Left kidney (tissue), 2 donors: ENCODE measurements around the gene EPHB1. TPM values are rescaled to one million over a fixed set of nuclear protein-coding genes. Genes with fewer than 3 reads are reported as not detected.

Experiments used
- DNase-seq: peaks from one replicate; pipeline ENCODE4 v3.0.0-alpha.2; 2013
- polyA plus RNA-seq: library from polyadenylated mRNA; unstranded; fragments of 120-200 nt; gene quantifications from one replicate; pipeline ENCODE4 v1.2.1, GENCODE V29; 2013; ENCODE audit not compliant: insufficient read length

The EPHB1 gene
- polyA plus RNA-seq, 1 donor: 5.9 TPM

DNA sequence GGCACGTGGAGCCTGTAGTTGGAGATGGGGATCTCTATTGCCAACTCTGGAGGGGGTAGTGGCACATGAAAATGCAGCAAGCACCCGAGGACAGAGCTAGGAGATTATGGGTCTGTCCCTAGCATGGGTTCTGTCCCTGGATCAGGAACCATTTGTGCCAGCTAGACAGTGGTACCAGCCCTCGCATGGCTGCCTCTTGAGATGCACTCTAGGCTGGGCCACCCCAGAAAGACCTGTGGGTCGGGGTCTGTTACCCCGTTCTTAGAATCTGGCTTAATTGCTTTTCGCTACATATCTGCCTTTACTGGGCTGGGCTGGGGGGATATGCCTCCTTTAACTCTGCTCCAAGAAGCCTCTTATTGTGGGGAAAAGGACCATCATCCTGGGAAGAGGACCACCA is 54.5 kb downstream of the EPHB1 start:
- DNase-seq: no peak

DNA sequence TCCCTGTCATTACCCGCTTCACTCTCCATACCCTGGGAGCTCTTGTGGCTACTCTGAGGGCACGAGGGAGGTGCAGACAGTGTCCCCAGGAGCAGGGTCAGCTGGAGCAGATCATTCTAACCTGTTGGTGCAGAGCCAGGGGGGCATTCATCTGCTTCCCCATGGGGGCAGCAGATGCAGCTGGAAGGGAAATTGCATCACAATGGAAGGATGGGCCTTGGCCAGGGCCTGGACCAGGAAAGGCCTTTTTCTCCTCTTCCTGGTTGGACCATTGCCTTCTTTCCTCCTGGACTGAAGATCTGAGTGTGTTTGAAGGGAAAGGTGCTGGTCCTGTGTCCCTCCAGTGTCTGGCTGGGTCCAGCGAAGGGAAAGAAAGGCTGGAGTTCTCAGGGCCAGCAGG is 55.7 kb downstream of the EPHB1 start:
- no peak for DNase-seq

DNA sequence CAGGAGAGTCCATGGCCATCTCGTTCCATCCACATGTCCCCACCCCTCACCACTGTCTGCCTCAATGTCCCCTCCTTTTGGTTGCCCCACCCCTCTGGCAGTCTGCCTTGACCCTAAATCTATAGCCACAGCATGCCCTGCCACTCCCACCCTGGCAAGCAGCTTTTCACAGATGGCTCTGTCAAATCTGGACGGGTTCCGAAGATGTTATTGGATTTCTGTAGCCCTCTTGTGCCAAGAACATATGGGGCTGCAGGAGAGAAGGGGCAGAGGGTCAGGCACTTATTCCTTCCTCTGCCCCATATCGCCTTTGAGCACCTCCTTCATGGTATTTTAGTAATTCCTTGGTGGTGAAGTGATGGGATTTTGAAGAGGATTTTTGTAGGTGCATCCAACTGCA is 57.1 kb downstream of the EPHB1 start:
- no peak for DNase-seq

DNA sequence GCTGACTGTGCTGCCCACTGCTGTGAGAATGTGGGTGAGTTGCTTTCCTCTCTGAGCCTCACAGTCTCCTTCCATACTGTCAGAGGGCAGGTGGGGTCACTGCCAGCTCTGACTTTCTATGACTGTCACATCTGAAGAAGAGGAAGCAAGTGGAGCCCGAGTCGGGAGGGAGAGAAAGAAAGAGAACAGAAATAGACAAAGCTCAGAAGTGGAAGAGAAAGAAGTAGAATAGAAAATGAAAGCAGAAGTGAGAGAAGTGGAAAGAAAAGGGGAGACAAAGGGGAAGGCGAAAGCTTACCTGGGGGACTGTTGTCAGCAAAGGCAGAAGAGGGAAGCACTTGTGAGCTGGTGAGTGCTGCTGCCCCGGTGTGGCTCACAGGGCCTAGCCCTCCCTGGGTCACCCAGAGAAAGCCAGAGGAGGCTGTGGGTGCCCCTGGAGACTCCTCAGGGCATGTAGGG is 57.9 kb downstream of the EPHB1 start:
- no peak for DNase-seq

DNA sequence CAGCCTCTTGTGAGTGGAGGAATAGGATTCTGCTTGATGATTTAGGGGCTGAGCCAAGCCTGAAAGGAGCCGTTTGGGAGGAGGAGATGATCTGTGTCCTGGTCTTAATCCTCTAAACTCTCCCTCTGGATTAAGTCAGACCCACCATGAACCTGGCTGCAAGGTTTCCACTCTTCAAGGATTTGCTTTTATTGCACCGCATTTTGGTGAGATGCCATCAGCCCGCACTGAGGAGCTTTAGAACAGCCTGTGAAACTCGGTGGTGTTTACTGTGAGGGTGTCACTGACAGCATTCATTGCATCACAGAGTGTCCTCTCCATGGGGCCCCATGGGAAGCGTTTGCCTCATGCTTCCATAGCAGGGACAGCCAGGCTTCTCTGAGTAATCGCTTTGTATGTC is 59.2 kb downstream of the EPHB1 start:
- DNase-seq: no peak

DNA sequence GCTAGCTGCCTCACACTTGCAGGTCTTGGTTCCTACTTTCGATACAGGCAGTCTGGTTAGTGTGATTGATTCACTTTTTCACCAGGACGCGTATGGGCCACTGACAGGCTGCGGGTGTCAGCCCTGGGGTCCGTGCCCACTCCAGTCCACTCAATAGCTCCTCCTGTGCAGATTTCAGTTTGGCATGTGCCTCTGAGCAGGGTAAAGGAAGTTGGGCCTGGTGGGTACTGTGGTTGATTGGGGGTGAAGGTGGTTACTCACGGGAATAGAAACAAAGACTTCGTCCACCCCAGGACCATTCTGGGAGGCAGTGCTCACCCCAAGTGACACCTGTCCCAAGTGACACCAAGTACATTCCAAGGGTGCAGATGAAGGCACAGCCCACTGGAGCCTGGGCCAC is 62.3 kb downstream of the EPHB1 start:
- no peak for DNase-seq

DNA sequence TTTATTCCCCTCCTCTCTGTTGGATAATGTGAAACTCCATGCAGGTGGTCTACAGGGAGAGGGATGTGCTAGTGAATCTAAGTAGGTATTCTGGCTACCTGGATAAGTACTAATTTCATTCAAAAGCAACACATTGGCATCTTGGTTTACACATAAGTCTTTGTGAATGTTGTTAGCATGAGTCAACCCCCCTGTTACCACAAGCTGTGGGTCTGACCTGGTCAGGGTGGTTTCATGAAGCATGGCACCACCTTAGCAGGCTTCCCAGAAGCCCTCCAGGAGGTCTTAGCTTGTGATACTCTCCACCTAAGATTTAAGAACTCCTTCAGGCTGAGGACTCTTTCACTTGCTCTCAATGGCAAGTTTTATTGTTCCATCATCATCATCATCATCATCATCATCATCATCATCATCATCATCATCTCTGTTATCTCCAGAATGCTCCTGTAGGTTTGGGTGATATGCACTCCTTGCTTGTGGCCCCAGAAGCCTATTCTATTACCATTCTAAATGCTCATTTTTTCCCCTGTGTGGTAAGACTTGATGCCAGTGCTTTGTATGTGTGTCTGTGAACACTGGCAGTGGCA is 62.8 kb downstream of the EPHB1 start:
- DNase-seq: no peak

DNA sequence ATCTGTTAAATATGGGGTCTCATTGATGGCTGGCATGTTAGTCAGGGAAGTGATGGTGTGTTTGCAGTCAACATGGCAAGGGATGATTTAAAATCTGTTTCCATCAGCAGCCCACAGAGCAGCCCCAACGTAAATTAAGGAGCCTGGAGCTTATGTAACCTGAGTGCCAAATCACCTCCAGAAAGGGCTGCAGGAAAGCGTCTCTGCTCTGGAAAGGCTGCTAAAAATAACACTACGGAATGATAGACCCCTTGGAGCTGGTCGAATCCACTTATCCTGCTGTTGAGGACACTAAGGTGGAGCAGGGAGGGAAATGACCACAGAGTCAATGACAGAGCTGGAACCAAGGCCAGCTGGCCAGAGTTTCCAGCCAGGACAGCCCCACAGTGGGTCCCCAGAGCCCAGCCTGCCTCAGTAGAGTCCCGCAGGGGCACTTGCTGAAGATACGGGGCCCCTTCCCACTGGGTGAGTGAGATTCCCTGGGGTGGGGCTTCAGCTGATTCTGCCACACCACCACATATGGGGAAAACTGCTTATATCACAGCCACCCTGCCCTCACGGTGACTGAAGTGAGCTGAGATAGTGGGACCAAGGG is 63.5 kb downstream of the EPHB1 start:
- no peak for DNase-seq

DNA sequence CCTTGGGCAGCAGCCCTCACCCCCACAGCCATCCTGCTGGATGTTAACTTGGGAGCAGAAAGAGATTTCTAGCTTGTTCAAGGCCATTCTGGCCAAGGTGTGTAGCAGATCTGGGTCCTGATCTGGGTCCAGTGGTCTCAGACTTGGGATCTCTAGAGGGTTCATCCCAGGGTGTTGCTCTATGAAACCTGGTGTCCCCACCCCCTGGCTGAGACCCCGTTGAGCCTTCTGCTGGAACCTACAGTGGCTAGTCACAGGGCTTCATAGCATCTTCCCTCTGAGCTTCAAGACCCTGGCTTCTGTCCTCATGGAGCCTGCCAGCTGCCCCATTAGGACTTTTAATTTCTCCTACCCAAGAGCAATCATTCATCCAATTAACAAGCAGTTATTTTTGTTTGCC is 64.3 kb downstream of the EPHB1 start:
- DNase-seq: no peak

DNA sequence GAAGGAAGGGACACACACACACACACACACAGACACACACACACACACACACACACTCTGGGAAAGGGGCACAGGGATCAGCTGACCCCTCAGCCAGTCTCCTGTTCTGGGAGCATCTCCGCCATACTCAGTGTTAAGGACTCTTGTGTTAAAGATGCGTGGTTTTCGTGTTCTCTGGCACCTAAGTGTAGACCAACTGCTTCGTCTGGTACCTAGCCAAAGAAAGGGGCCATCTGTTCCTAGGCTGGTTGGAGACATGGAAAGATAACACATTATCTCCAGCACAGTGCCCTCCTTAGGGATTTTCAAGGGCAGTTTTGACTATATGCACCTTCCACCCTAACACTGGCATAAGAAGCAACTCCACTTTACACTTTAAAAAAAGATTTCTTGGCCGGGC is 65.1 kb downstream of the EPHB1 start:
- no peak for DNase-seq

DNA sequence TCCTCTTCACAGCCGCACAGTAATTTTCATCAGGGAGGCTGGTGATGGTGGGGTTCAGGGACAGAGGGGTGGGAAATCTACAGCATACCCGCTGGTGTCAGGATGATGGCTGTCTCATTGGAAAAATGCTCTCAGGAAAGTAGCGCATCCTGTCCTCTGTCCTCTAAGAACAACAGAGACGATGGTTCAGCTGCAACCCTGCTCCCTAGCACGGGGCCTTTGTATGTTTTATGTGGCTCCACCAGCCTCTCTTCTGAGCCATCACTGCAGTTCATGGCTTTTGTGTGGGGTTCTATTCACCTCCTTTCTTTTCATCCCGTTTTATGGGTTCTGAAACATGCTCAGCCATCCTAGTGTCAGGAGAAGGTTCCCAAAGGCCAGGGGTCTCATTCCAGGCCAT is 68.9 kb downstream of the EPHB1 start:
- no peak for DNase-seq

DNA sequence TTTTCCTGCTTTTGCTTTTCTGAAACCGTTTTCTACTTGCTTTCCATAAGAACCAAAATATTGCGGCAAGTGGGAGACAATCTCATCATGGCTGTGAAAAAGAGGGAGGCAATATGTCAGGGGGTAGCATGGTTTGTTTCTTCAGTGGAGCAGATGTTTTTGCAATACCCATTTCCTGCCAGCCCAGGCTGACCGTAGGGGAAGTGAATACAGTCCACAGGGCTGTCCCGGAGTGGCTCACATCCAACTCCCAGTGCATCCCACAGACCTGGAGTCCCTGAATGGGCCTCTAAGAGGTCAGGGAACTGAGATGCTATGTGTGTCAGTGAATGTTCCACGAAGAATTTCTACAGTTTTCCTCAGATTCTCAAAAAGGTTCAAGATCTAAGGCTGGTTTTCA is 69.6 kb downstream of the EPHB1 start:
- DNase-seq: no peak

DNA sequence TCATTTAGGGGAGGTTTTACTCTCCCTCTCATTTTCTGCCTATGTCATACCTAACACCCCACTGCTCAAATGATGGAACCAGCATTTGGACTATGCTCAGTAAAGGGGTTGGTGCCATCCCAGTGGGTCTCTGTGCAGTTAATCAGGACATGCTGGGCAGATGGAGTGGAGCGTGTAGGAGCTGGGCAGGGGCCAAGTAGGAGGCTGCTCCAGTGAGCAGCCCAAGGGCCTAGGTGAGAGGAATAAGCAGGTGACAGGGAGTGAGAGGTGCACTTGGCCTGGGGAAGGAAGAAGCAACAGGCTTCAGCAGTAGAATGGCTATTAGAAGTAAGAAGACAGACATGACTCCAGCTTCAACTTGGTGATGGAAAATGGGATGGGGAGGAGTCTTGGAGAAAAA is 72.2 kb downstream of the EPHB1 start:
- no peak for DNase-seq

DNA sequence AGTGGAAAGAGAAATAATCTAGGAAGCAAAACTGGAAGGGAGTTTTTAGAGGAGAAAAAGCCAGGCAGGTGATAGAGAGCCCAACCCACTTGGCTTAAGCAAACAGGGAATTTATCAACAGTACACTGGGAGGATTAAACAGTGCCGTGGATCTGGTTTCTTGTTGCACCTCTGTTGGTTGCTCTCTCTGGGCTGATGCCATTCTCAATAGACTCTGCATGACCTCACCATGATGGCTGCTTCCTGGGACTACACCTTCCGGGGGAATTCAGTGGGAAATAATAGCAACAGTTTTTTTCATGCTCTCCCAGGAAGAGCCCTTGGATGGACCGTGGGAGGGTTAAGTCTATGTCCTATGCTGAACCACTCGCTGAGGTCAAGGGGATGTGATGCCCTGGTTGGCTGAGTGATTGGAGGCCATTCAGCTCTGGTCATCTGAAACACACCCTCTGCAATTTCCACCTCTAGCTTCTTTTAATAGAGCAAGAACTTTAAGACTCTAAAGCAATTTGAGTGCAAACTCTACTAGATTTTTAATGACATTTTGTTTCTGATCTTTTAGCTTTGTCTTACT is 74.2 kb downstream of the EPHB1 start:
- no peak for DNase-seq

DNA sequence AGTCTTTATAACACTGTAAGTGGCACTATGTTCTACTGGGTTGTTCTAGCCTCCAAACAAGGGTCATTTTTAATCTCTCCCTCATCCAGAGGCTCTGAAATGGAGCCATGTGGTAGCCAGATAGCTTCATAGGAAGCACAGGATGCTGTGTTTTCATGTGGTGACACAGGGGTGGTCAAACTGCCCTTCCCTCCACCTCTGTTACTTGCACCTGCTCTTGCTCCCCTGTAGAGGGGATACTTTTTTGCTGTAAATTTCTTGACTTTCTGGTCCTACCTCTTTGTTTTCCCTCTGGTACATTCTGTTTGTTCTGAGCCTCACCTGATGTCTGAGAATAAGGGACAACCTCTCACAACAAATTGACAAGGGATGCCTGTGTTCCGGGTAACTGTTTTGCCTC is 76.8 kb downstream of the EPHB1 start:
- no peak for DNase-seq

DNA sequence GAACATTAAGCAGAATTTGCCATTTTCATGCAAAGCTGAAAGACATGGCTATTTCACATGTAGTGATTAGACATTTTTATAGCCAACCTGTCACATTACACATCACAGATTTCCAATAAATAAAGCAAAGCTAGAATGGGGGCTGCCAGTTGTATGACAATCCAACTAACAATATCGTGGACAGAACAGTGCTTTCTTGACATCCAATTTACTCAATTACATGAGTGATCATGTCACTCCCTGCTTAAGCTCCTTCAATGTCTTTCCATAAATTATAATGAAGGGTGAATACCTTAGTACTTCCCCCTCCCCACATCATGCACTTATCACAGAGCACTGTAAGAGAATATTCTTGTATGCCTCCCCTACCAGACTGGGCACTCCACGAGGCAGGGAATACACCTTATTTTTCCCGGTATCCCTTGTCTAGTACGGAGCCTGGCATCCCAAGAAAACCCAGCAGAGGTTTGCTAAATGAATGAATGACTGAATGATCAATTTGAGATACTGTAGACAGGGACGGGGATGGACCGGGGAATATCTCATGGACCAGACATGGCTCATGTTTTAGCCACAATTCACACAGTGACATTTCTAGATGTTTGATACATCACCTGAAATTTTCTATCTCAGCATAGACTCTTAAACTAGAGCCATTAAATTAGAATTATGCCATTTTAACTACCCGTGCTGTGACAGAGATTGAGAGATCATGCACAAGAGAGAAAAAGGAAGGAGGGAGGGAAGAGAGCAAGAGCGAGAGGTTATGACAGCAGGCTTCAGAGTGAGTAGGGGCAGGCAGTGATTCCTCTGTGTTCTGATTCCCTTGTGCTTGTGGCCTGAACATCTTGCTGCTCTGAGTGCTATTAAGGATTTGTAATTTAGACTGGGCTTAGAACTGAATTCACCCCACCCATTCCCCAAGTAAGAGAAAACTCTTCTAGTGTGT is 77.7 kb downstream of the EPHB1 start:
- no peak for DNase-seq

DNA sequence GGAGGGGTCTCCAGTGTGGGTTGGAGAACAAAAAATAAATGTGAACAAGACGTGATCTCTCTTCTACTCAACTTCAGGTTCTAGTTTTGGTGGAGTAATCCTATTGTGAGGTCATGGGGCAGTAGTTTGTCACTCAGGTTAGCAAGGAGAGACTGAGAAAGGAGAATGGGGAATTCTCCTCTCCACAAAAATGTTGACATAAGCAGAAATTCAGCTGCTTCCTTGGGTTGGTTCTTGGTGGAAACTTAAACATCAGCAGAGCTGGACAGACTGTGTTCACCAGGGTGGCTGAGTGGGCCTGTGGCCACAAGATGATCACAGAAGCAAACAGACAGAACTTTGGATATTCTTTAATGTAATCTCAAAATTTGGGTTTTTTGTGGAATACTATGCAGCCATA is 78.7 kb downstream of the EPHB1 start:
- DNase-seq: no peak

DNA sequence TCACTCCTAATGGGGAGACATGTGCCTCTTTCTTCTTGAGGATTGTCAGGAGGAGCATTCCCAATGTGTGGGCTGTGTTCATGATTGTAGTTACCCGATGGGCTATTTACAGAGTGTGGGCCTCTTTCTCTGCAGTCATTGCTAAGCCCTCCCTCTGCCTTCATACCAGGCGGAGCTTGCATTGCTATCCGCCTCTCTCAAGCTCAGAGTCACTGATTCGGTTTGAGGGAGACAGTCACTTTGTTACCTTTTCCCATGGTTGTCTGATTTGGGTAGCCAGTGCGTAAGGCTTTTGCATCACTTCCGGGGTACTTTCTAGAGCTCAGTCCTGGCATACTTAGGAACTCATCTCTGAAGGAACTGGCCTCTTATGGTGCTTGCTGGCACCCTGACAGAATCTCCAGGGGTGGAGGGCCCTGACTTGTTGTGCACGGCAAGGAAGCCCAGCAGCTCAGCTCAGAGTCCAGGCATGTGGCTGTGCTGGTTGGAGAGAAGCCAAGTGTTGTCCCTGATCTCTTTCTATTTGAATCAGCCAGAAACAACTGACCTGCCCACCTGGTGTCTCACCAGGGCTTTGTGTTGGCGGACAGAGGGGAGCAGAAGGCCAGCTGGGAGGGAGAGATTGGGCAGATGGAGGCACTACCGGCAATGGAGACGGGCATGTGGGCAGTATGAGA is 79.8 kb downstream of the EPHB1 start:
- no peak for DNase-seq

DNA sequence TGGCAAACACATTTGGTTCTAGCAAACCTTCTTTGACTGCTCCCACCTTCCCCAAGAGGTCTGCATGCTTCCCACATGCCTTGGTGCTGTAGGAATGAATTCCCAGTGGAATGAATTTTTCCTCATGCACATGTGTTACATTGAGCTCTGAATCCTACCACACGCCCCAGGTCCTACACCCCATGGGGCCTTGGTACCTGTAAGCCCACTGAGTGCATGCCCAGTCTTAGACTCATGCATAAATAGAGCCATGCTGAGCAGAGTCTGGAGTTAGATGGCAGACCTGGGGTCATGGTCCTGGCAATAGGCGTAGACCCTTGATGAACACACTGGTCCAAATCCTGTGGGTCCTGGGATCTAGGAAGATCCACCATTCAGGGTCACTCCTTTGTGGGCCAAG is 81.8 kb downstream of the EPHB1 start:
- DNase-seq: no peak

DNA sequence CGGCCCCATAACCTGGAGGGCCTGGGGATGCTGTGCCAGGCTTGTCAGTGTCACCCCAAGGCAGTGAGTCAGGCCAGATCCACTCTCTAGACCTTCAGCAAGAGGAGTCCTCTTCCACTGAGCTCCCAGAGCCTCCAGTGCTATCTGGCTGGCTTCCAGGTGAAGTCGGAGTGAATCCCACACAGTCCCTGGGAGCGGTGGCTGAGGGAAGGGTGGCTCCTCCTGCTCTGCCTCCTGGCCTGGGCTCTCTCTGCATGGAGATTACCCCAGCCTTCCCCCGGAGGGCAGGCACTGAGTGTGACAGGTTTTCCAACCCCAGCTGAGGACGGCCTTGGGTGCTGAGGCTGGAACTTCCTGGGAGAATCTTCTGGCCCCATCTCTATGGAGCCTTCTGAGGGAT is 82.7 kb downstream of the EPHB1 start:
- no peak for DNase-seq

DNA sequence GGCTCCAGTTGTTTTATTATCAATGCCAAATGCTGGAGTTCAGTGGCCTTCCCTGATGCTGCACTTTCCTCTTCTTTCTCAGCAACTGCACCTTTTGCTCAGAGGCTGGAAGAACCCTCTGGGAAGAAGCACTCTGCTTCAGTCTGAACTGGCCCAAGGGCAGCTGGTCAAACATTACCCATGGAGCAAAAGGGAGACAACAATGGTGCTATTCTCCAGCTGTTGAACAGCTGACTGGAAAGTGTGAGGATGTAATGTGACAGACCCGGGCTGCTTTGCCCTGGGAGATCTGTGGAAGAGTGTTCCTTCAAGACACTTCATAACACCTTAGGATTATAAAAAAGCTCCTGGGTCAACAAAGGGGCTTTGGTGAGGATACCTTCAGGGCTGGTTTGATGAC is 84.9 kb downstream of the EPHB1 start:
- no peak for DNase-seq

DNA sequence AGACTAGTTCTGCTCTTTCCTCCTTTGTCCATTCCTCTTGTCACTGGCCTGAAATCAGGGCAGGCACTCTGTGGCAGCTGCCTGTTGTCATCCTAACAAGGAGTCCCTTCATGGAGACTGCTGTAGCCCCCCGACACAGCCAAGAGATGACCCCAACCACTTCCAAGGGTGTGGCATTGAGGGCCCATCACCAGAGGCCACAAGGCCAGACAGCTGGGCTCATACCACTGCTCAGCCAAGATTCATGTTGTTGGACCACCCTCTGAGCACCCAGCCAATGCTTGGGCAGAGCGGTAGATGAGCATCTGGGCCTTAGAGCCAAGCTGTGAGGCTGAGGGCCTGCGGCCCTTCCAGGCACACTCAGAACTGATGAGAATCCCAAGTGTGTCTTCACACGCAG is 85.4 kb downstream of the EPHB1 start:
- no peak for DNase-seq

DNA sequence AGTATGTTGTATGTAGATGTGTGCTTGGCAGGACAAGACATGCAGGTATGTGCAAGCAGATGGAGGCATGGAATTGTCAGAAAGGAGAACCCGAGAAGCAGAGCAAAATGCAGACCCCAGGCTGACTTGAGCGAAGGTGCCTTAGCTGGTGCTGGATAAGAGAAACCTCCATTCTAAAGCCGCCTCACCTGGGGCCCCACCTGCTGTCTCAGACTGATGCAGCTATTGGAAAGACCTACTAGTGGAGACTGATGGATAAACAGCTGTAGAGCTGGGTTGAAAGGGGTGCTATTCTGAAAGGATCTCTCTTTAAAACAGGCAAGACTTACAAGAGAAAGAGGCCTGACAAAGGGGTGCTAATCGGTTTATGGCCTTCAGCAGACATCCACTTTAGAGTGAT is 86.2 kb downstream of the EPHB1 start:
- no peak for DNase-seq
